Cortex of kidney (tissue), 1 donor: ENCODE data around the gene SERPINA6.
"Not testable (repeated sequence)": the region's sequence is repeated elsewhere in the genome, so short reads cannot be mapped to it uniquely, and the experiment has no call there.

Source experiments
- DNase-seq: peaks from one replicate; lab custom pipeline; 2025; lab: John Stamatoyannopoulos, UW

The SERPINA6 gene

DNA sequence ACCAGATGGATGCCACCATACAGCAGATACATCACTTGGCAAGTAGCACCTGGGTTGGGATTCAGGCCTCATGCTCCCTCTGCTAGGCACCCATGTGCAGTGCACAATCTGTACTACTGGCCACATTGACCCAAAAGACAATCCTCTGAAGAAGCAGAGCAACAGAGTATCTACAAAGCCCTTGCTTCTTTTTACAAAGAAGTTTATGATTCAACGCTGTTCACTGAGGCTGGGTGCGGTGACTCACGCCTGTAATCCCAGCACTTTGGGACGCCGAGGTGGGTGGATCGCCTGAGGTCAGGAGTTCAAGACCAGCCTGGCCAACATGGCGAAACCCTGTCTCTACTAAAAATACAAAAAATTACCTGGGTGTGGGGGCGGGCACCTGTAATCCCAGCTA is 31.1 kb upstream of the SERPINA6 start:
- DNase-seq = not testable (repeated sequence)

DNA sequence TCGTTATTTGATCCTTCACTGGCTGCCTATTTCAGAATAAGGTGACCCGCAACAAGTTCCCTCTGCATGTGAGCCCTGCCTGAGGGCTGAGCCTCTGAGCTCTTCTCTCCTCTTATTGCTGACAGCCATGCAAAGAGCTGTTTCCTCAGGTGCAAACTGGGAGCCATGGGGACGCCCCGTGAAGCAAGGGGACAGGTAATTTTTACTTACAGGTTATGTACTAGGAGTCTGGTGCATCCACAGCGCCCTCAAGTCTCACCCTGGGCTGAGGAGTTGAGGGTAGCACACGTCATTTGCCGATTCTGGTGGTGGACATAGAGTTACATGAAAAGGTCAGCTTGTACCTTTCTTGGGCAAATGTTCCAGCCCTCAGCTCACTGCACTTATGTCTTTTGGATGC is 26.1 kb upstream of the SERPINA6 start:
- DNase-seq = no peak

DNA sequence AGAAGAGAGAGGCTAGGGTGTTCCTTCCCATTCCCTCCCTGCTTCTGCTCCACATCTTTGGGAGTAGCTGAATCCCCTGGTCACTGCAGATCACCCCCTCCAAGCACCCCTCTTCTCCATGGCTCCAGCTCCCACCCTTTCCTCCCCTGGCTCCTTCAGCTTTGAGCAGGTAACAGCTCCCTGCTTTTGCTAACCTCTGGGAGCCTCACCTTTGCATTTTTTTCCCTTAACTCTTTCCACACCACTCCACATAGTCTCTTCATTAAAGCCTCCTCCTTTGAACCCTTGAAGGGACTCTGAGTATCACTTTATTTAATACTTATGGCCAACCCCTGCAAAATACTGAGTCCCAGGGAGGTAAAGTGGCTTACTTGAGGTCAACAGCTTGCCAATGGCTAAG is 25.7 kb upstream of the SERPINA6 start:
- no peak for DNase-seq

DNA sequence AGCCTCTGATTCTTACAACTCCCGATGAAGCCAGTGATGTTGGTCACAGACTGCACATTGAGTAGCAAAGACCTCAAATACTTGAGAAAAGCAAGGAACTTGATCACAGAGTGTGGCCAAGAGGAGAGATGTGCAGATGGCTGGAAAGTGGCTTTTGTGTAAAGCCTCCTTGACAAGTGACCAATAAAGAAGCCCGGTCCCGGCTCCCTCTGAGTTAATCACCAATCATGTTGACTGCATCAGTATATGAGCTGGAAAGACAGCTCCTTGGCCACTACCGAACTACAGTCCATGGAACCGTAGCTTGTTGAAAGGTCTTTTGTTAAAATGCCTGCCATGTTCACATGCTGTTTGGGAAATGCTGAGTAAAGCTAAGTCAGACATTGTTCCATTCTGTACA is 23.7 kb upstream of the SERPINA6 start:
- DNase-seq = no peak

- not testable (repeated sequence) for DNase-seq
Measured at GRCh38 chr14:94346065-94346786, 23.1 kb upstream of the SERPINA6 start.

- no peak for DNase-seq
Measured at GRCh38 chr14:94345344-94346064, 22.4 kb upstream of the SERPINA6 start.

DNA sequence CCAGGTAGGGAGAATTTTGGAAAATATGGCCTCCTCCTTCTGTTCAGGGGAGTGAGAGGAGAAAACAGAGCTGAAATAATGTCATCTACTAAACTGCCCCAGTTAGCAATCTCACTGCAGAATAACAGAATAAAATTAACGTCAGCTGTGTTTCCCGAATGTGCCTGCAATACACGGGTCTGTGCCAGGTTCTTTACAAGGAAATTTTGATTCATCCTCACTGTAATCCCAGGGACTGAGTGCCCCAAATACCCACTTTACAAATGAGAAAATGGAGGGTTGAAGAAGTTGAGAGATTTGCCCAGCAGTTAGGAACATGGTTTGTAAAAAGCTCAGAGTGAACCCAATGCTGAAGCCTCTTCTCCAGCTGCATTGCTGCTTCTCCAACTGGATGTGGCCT is 21.3 kb upstream of the SERPINA6 start:
- no peak for DNase-seq

- DNase-seq = no peak
Measured at GRCh38 chr14:94343238-94344005, 20.3 kb upstream of the SERPINA6 start.

- DNase-seq = no peak
Measured at GRCh38 chr14:94342334-94342934, 19.3 kb upstream of the SERPINA6 start.

GRCh38 chr14:94341656-94342333 is 18.7 kb upstream of the SERPINA6 start:
- no peak for DNase-seq

- no peak for DNase-seq
Measured at GRCh38 chr14:94340533-94340932, 17.4 kb upstream of the SERPINA6 start.

DNA sequence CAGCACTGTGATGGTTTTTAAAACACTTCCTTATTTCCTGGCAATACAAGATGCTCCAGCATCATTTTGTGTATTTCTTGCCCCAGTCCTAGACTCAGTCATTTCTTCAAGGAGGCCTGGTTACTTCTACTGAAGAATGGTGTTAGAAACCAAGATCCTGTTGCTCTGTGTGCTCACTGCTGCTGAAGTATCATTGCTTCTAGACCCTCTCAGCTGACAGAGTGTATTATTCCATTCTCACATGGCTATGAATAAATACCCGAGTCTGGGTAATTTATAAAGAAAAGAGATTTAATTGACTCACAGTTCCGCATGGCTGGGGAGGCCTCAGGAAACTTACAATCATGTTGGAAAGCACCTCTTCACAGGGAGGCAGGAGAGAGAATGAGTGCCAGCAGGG is 14.9 kb upstream of the SERPINA6 start:
- DNase-seq = no peak

DNA sequence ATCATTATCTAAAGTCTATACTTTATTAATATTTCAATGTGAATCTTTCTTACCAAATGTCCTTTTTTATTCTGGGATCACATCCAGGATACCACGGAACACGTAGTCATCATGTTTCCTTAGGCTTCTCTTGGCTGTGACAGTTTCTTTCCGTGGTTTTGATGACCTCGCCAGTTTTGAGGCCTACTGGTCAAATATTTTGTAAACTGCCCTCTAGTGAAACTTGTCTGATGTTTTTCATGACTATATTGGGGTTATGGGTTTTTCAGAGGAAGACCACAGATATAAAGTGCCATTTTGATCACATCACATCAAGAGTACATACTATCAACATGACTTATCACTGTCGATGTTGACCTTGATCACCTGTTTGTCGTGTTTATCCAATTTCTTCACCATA is 14.1 kb upstream of the SERPINA6 start:
- DNase-seq = no peak

GRCh38 chr14:94334872-94335271 is 11.7 kb upstream of the SERPINA6 start:
- DNase-seq = no peak

DNA sequence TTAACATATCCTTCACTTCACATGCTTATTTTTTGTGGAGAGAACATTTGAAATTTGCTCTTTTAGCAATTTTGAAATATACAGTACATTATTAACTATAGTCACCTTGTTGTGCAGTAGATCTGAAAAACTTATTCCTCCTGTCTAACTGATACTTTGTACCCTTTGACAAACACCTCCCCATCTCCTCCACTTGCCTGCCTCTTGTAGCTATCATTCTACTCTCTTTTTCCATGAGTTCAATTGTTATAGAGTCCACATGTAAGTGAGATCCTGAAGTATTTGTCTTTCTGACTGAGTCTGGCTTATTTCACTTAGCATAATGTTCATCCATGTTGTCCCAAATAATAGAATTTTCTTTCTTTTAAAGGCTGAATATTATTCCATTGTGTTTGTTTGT is 9.5 kb upstream of the SERPINA6 start:
- no peak for DNase-seq

DNA sequence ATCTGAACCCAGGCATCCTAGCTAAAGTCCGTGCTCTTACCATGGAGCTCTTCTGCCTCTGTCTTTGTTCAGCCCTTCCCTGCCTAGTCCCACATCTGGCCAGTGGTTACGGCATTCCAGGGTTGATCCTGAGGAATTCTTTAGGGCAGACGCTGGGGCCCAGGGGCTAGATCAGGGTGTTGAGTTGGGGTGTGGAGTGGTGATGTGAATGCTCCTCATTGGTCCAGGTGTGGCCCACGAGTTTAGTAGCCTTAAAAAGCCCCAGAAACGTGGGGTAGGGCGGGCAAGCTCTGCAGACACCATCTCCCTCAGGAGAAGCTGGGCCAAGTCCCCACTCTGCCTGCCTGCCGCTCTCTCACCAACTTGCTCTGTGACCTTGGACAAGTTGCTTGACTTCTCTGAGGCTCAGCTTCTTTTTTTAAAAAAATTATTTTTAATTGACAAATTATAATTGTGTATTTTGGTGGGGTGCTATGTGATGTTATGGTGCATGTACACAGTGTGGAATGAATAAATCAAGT is 9.0 kb upstream of the SERPINA6 start:
- DNase-seq = no peak

GRCh38 chr14:94331462-94331861 is 8.3 kb upstream of the SERPINA6 start:
- DNase-seq = no peak

GRCh38 chr14:94330857-94331256 is 7.7 kb upstream of the SERPINA6 start:
- DNase-seq = no peak

- no peak for DNase-seq
Measured at GRCh38 chr14:94330432-94330831, 7.3 kb upstream of the SERPINA6 start.

- DNase-seq = no peak
Measured at GRCh38 chr14:94329857-94330256, 6.7 kb upstream of the SERPINA6 start.

GRCh38 chr14:94328196-94328595 is 5.1 kb upstream of the SERPINA6 start:
- DNase-seq = no peak
